ENCODE data around the gene BTF3. TPM values are rescaled to one million over a fixed set of nuclear protein-coding genes. Genes with fewer than 3 reads are reported as not detected.

Gene BTF3
- total and polyA plus RNA-seq, 9 of the 15 experiments (the other 6 are each of a cell fraction or from before 2014, with no cell fraction given), result 534 to 1,637 (median 848) TPM

DNA sequence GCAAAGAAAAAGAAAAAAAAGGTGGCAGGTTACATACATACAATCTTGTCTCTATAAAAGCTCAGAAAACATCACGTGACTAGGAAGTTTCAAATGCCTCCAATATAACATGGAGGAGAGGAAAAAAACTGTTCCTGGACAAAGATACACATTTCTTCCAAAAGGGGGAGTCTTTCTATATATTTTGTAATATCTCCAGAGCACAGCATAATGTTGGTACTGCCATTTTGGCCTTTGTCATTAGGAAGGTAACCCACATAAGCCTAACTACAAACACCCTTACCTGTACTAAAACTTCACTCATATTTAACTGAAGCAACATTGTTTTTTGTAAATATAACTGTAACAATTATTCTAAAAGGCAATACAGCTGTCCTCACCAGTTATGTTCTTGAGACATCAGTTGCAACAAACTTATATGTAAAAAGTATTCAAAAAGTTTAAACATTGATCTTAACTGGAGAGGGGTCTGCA lies 1.2 kb upstream of the BTF3 start:
- Histone ChIP-seq H4K20me1 (replicated peaks; ENCODE audit: control insufficient read depth, insufficient read depth, low read length) (peaks cover 9% of the 10 kb centered on the region; the same call in 1 of the 2 replicates), H3K27me3 (ENCODE audit: control insufficient read depth in 2 of 2, insufficient read depth in 2 of 2, low read length in 2 of 2) (no peaks in the 10 kb centered on the region), H2AFZ (ENCODE audit: low read depth, low read length) (peak overlapping the region; percentile 84), H3K27ac (ENCODE audit: extremely low read depth, low read depth, low read length) (peak overlapping the region; percentile 98), H3K9ac (ENCODE audit: insufficient read depth in 1 of 2, low read depth in 2 of 2, low read length in 2 of 2) (peak overlapping the region in 1 of 2 experiments; percentile 99; a peak in 2 of 4 replicates), H3K9me1 (ENCODE audit: control insufficient read depth, insufficient read depth, low read length) (no peaks in the 10 kb centered on the region), H3K79me2 (ENCODE audit: control insufficient read depth, insufficient read depth, low read length) (peaks cover 47% of the 10 kb centered on the region), H3K36me3 (ENCODE audit: control insufficient read depth, insufficient read depth, low read length) (peaks cover 29% of the 10 kb centered on the region), H3K4me1 (replicated peaks in 1 of 2; ENCODE audit: control insufficient read depth in 2 of 2, insufficient read depth in 2 of 2, low read length in 2 of 2) (peaks cover 3% of the 10 kb centered on the region in 2 experiments; a peak in 4 of 5 replicates), H3K9me3 (replicated peaks; ENCODE audit: control insufficient read depth, insufficient read depth, low read depth, low read length) (no peaks in the 10 kb centered on the region), H3K4me3 (peak overlapping the region; percentile 93), H3K4me2 (ENCODE audit: insufficient read depth, low read length) (peak overlapping the region; percentile 85)
- no TSS peak for BruUV-seq (replicated peaks)
- ChIA-PET CTCF (ENCODE audit: low intra/inter-chr PET ratio) (no interaction called here), POLR2A (interaction anchor here (0.6 to 2.0 kb wide), 6 partner anchors 10 to 90 kb away, joined by 3 to 9 read pairs (median 3); no protein-coding TSS in a partner anchor)
- WGBS (ENCODE audit: insufficient coverage, low coverage, missing lambda C conversion rate), result 0% methylated on average over 1 of the region's 1 CpG
- peak; percentile 77 for FAIRE-seq
- in situ Hi-C loops (cut with MboI), result no loop called here
- peak; percentile 50 to 80 (median 60) for DNase-seq (ENCODE audit: extremely low read depth in 1 of 4, low spot score in 3 of 4)
- intact Hi-C loops (cut with micrococcal nuclease), result loop anchor here (5.0 kb wide), 1 partner anchor 45 kb away; no protein-coding TSS in a partner anchor
- ATAC-seq, result peak; percentile 60
- no peak for TF ChIP-seq NCOA6 (IDR thresholded peaks at IDR 0.05)
- no peak for TF ChIP-seq PURB (CRISPR knock-in tag; IDR thresholded peaks at IDR 0.05; ENCODE audit: low read depth)
- no peak for TF ChIP-seq MCM5 (IDR thresholded peaks at IDR 0.05; ENCODE audit: low read depth)
- TF ChIP-seq, protein P1, sequence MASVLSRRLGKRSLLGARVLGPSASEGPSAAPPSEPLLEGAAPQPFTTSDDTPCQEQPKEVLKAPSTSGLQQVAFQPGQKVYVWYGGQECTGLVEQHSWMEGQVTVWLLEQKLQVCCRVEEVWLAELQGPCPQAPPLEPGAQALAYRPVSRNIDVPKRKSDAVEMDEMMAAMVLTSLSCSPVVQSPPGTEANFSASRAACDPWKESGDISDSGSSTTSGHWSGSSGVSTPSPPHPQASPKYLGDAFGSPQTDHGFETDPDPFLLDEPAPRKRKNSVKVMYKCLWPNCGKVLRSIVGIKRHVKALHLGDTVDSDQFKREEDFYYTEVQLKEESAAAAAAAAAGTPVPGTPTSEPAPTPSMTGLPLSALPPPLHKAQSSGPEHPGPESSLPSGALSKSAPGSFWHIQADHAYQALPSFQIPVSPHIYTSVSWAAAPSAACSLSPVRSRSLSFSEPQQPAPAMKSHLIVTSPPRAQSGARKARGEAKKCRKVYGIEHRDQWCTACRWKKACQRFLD (CRISPR knock-in tag; IDR thresholded peaks at IDR 0.05), result 0 out of 2 replicates have a peak, but pooled peaks have one; percentile 51
- no peak for TF ChIP-seq POLR2AphosphoS2 (IDR thresholded peaks at IDR 0.05; ENCODE audit: low read length)
- 0 out of 4 replicates have a peak, but pooled peaks of 1 of the 2 experiments have one; percentile 11 for TF ChIP-seq TRIM24 (IDR thresholded peaks at IDR 0.05)
- no peak for TF ChIP-seq HNRNPUL1 (IDR thresholded peaks at IDR 0.05; ENCODE audit: low read length)
- TF ChIP-seq BHLHE40 (IDR thresholded peaks at IDR 0.05; ENCODE audit: low read length), result peak; percentile 78; the same call in 1 of the 2 replicates
- TF ChIP-seq ELF2 (CRISPR knock-in tag; IDR thresholded peaks at IDR 0.05), result peak; percentile 59; the same call in 1 of the 2 replicates
- 0 out of 2 replicates have a peak, but pooled peaks have one; percentile 4 for TF ChIP-seq EP300 (IDR thresholded peaks at IDR 0.05; ENCODE audit: low read length)
- no peak for TF ChIP-seq CEBPG (CRISPR knock-in tag; IDR thresholded peaks at IDR 0.05)
- TF ChIP-seq CEBPG (tag; conservative IDR thresholded peaks at IDR 0.05 in 1 of 2, IDR thresholded peaks at IDR 0.05 in 1 of 2), result peak; percentile 20 to 51; a peak in 2 of 4 replicates
- TF ChIP-seq, protein P2, sequence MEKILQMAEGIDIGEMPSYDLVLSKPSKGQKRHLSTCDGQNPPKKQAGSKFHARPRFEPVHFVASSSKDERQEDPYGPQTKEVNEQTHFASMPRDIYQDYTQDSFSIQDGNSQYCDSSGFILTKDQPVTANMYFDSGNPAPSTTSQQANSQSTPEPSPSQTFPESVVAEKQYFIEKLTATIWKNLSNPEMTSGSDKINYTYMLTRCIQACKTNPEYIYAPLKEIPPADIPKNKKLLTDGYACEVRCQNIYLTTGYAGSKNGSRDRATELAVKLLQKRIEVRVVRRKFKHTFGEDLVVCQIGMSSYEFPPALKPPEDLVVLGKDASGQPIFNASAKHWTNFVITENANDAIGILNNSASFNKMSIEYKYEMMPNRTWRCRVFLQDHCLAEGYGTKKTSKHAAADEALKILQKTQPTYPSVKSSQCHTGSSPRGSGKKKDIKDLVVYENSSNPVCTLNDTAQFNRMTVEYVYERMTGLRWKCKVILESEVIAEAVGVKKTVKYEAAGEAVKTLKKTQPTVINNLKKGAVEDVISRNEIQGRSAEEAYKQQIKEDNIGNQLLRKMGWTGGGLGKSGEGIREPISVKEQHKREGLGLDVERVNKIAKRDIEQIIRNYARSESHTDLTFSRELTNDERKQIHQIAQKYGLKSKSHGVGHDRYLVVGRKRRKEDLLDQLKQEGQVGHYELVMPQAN (IDR thresholded peaks at IDR 0.05; ENCODE audit: borderline replicate concordance), result no peak
- TF ChIP-seq SRSF3 (IDR thresholded peaks at IDR 0.05; ENCODE audit: insufficient read depth, low read length), result no peak
